Stimulated activated CD4-positive, alpha-beta T cell treated with anti-CD3 and anti-CD28 coated beads, Interleukin-2, amount 100 ng/mL, for 24 hours (primary cell): ENCODE results near the gene ZNF530.

Source experiments
- DNase-seq, 2 donors: peaks; one replicate each; pipeline ENCODE4 v3.0.0-alpha.2; 2020

ZNF530 gene

GRCh38 chr19:57599761-57600383, at the start of gene ZNF530:
ZNF530 (plus strand) TSS chr19:57599885; CDS start chr19:57604346, 4,461 bp downstream.
- peak; percentile 91 for DNase-seq

- no peak for DNase-seq
Measured at GRCh38 chr19:57552432-57552831, 47.3 kb upstream of the ZNF530 start.

GRCh38 chr19:57557659-57558058, 42.0 kb upstream of the ZNF530 start:
- no peak for DNase-seq

GRCh38 chr19:57558525-57558924, 41.2 kb upstream of the ZNF530 start:
- no peak for DNase-seq

DNA sequence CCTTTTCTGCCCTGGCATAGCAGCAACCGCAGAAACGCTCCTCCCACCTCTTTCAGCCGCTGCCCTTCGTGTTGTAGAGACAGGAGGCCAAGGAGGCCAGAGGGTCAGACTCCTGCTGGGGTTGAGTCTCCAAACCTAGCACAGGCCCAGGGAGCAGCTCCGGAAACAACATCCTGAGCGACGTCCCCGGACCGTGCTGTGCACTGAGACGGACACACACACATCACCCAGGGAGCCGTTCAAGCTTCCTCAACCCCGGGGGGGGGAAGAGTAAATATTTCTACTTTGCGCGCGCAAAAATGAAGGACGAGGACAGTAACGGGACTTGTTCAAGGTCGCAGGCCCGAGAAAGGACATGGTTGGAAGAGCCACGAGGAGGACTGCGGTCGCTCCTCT, 40.7 kb upstream of the ZNF530 start:
- DNase-seq, result peak; percentile 15 to 25

- DNase-seq, result peak; percentile 89 to 90
Measured at GRCh38 chr19:57559404-57560025, 40.2 kb upstream of the ZNF530 start, which contains the start of gene ZNF550. ZNF550 (minus strand) TSS chr19:57559863; CDS start chr19:57559682, 181 bp downstream.

DNA sequence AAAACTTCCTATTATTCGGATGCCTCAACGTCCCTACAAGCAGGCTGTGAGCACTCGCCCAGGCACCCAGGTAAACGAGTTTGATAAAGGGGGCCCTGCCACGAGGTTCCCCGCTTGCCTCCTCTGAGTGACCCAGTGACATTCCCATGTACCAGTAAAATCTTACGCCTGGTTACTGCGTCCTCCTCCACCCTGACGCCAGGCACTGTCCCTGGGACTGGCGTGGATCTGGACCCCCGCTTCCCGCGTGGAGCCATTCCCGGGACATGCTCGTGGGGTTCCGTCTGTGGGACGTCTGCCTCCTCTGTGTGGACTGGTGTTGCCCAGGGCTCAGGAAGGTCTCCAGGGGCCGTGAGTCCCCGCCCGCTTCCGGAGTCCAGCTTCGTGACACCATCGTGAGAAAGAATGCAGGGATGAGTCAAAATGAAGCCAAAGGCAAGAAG, 39.6 kb upstream of the ZNF530 start:
- DNase-seq, result no peak

GRCh38 chr19:57563547-57563946, 36.1 kb upstream of the ZNF530 start:
- no peak for DNase-seq

DNA sequence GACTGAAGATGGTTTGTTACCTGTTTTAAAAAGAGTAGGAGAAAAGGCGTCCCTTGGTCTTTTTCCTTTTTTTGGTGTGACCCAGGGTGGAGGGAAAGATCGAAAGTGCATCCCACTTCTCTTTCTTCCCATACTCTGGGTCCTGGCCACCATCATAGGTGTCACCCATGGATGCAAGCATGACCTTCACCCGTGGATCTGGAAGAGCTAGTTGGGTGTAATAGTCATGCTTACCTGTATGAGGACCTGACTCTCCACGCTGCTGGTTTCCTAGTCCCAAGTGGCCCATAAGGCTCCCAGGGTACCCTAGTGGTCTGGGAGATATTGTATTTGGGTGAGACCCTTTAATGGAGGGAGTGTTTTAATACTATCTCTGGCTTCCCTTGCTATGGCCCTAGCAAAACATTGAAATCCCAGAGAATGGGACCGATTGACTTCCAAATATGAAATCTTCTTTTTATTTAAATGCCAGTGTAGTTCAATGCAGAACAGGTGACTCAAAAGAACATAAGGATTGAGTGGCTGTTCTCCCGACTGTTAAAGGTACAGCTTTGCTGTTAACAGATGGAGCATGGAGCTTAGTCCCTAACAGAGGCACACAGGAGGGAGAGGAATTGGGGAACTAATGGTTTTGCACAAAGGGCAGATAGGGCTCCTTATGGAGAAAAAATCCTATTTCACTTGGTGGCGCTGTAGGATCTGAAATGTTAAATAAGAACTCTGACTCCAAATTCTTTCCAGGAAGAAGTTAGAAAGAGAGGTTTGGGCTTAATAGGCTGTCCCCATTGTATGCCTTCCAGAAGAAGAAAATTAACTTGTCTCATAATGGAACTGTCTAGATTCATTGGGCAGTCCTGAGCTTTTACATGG, 33.1 kb upstream of the ZNF530 start:
- no peak for DNase-seq

GRCh38 chr19:57570707-57571106, 29.0 kb upstream of the ZNF530 start:
- DNase-seq, result no peak

GRCh38 chr19:57572415-57572947, 27.2 kb upstream of the ZNF530 start:
- DNase-seq, result no peak

GRCh38 chr19:57576661-57577060, 23.0 kb upstream of the ZNF530 start:
- no peak for DNase-seq

DNA sequence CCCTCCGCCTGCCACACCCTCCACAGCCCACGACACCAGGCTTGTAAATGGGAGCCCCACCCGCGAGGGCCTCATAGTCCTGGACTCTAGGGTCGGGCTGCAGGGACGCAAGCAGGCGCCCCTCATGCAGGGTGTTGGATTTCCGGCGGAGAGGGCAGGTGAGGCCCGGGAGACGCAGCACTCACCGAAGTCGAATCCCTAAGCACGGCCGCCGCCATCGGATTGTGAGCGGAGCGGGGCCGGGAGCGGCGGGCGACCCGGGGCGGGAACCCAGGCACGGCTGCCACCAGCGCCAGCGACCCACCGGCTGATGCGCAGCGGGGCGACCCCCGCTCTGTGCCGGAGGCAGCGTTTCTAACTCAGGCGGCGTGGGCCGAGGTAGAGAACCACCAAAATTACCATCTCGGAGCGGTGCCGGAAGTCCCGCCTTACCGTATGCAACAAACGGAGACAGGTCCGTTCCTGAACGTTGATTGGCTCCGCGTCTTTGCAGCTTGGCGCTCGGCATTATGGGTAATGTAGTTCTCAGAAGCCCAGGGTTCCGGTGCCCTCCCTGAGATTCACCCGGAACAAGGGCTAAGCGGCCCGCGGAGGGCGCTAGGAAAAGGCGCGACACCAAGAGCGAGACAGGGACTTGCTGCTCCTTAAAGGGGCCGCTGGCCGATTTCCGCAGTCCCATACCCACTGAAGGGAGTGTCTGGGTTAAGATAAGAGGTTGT, 21.0 kb upstream of the ZNF530 start, which contains the start of gene ZNF416:
TSS of gene ZNF416 (minus strand) at position 425 of the 719 bp plus-strand sequence. CDS start at position 218, 207 bp downstream.
- DNase-seq, result peak; percentile 88 to 94

GRCh38 chr19:57583104-57583520, 16.6 kb upstream of the ZNF530 start:
- no peak for DNase-seq

- DNase-seq, result peak; percentile 77 to 86
Measured at GRCh38 chr19:57583521-57584416, 15.9 kb upstream of the ZNF530 start, which contains the start of gene ZIK1. ZIK1 (plus strand) TSS chr19:57584145; CDS start chr19:57584357, 212 bp downstream.

DNA sequence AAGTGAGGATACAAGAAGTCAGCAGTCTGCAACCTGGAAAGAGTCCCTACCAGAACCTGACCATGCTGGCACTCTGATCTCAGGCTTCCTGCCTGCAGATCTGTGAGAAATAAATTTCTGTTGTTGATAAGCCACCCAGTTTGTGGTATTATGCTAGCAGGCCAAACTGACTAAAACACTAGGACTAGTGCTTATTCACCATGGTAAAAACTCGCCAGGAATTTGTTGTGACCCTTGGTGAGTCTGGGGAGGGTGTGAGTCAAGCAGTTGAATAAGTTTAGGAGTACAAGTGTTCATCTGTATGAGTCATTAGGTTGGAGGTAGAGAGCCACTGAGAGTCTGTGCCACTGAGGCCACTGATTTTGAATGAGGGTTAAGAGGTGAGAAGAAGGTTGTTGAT, 12.2 kb upstream of the ZNF530 start:
- DNase-seq, result no peak

DNA sequence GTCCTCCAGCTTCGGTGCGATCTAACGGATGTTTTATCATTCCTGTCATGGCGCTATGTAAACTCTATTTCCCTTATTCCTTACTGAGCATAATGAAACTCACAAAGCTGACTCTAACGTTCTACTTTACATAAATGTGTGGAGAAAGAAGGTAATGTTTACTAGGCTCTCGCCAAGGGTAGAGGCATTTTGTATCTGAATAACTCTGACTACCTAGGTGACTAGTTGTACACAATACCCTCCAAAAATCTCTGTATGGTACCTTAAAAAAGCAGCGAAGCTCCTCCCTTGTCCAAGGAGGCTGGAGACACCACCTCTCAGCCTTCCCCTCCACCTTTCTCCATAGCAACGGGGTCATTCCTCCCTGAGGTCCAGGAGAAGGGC, 316 bp upstream of the ZNF530 start:
- no peak for DNase-seq

DNA sequence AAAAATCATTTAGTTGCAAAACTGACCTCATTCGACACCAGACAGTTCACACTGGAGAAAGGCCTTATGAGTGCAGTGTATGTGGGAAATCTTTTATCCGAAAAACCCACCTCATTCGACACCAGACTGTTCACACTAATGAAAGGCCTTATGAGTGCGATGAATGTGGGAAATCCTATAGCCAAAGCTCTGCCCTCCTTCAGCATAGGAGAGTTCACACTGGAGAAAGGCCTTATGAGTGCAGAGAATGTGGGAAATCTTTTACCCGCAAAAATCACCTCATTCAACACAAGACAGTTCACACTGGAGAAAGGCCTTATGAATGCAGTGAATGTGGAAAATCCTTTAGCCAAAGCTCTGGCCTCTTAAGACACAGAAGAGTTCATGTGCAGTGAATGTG, 7.2 kb downstream of the ZNF530 start:
- no peak for DNase-seq

- DNase-seq, result no peak
Measured at GRCh38 chr19:57611113-57611512, 11.4 kb downstream of the ZNF530 start.

DNA sequence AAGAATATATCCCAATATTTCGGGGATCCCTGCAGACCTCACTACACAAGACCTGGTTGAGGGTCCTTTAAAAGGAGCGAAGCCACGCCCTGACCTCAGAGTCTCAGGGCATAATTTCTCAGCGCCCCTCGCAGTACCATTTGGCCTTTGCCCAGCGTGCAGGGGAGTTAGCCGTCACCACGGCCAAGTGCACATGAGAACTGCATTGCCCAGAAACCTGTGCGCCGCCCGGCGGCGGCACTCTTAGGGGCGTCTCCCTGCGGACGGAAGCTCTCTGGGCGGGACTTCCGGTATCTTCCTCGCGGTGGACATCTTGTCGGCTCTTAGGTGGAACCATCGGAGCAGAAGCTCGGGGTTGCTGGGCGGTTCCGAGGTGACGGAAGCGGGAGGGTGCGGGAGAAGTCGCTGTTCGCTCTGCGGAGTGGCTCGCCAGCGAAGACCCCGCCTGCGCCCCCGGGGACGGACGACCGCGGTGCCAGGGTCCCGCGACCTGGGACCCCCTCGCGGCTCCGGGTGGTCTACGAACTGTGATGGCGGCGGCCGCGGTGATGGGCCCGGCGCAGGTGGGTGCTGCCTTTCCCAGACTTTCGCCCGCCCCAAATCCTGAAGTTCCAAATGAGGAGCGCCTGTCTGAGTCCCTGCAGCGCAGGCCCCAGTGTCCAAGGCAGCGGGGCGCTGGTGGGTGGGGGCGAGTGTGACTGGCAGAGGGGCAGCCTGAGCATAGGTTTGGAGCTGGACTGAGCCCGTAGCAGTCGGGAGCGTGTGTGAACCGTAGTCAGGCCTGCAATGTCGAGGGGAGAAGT, 14.5 kb downstream of the ZNF530 start, which contains the start of gene ZNF134:
TSS of gene ZNF134 (plus strand) at position 302 of the 803 bp plus-strand sequence. CDS start 5,227 bp downstream, outside the sequence.
- DNase-seq, result peak; percentile 89 to 92
